K562 (cell line): ENCODE data around the gene CCDC183. TPM values are rescaled to one million over a fixed set of nuclear protein-coding genes. Genes with fewer than 3 reads are reported as not detected.

ENCODE experiments used
- ATF7 ChIP-seq: fragments of 450-650 bp; IDR thresholded peaks from 2 replicates; pipeline ENCODE4 v1.7.1; 2014; ENCODE audit warnings: mild to moderate bottlenecking, moderate library complexity
- BRF2 ChIP-seq: IDR thresholded peaks from 3 replicates; pipeline ENCODE4 v1.6.1; 2011; ENCODE audit warnings: borderline replicate concordance, mild to moderate bottlenecking; ENCODE audit not compliant: insufficient read length, insufficient read depth
- CREB3 ChIP-seq: fragments of 450-650 bp; conservative IDR thresholded peaks from 2 replicates; pipeline ENCODE4 v1.6.1; 2016; ENCODE audit warnings: missing genetic modification characterization, low read depth, mild to moderate bottlenecking, missing compliant biosample characterization, moderate library complexity
- CREB3L1 ChIP-seq: fragments of 450-650 bp; IDR thresholded peaks from 2 replicates; pipeline ENCODE4 v1.6.1; 2014; ENCODE audit warnings: low read depth, mild to moderate bottlenecking, moderate library complexity, borderline replicate concordance
- DDX20 ChIP-seq: fragments of 450-650 bp; IDR thresholded peaks from 2 replicates; pipeline ENCODE4 v1.6.1; 2016; ENCODE audit warnings: missing genetic modification characterization, low read depth, mild to moderate bottlenecking, missing compliant biosample characterization, moderate library complexity
- DPF2 ChIP-seq: fragments of 450-650 bp; IDR thresholded peaks from 2 replicates; pipeline ENCODE4 v1.6.1; 2016
- JUN ChIP-seq, 2 experiments: sonication (generic) in 1 of 2; formaldehyde crosslinking in 1 of 2; IDR thresholded peaks; 2 replicates each; pipeline versions ENCODE4 v1.6.1 to v1.8.0; 2012 to 2022; ENCODE audit warnings: borderline replicate concordance in 2 of 2, mild to moderate bottlenecking in 2 of 2, improper control_type of control experiment in 1 of 2, low read depth in 1 of 2, low read length in 1 of 2, missing genetic modification reagents in 1 of 2
- KDM2B ChIP-seq: fragments of 250-450 bp; sonication (Bioruptor Pico); IDR thresholded peaks from 2 replicates; pipeline ENCODE4 v1.8.0; 2021; ENCODE audit warnings: mild to moderate bottlenecking, moderate library complexity
- KLF13 ChIP-seq: fragments of 450-650 bp; IDR thresholded peaks from 2 replicates; pipeline ENCODE4 v1.6.1; 2016; ENCODE audit warnings: missing genetic modification characterization, low read depth, mild to moderate bottlenecking, missing compliant biosample characterization, moderate library complexity, borderline replicate concordance
- MITF ChIP-seq: IDR thresholded peaks from 2 replicates; pipeline ENCODE4 v1.6.1; 2014; ENCODE audit warnings: antibody characterized with exemption
- NEUROD1 ChIP-seq: fragments of 150-350 bp; IDR thresholded peaks from 2 replicates; pipeline ENCODE4 v1.6.1; 2014; ENCODE audit warnings: borderline replicate concordance, low read length, low read depth; ENCODE audit not compliant: partially characterized antibody
- NFE2 ChIP-seq: IDR thresholded peaks from 2 replicates; pipeline ENCODE4 v1.6.1; 2014; ENCODE audit warnings: antibody characterized with exemption, low read depth
- NRF1 ChIP-seq, 2 experiments: fragments of 450-650 bp; IDR thresholded peaks in 1 of 2; conservative IDR thresholded peaks in 1 of 2; 2 replicates each; pipeline ENCODE4 v1.6.1; 2014; ENCODE audit warnings: mild to moderate bottlenecking in 2 of 2
- PHB ChIP-seq: fragments of 250-450 bp; sonication (Bioruptor Pico); IDR thresholded peaks from 2 replicates; pipeline ENCODE4 v1.5.0; 2021
- POLR2A ChIP-seq: fragments of 450-650 bp; conservative IDR thresholded peaks from 2 replicates; pipeline ENCODE4 v1.6.1; 2016
- STAT5A ChIP-seq: IDR thresholded peaks from 2 replicates; pipeline ENCODE4 v1.6.1; 2012; ENCODE audit warnings: low read length, inconsistent platforms, borderline replicate concordance
- SUPT5H ChIP-seq: fragments of 450-650 bp; IDR thresholded peaks from 2 replicates; pipeline ENCODE4 v1.6.1; 2016
- TAF7 ChIP-seq: fragments of 450-650 bp; IDR thresholded peaks from 2 replicates; pipeline ENCODE4 v1.6.1; 2016; ENCODE audit warnings: missing genetic modification characterization, missing compliant biosample characterization
- TOE1 ChIP-seq, 2 experiments: fragments of 450-650 bp in 1 of 2; sonication (generic) in 1 of 2; formaldehyde crosslinking in 1 of 2; IDR thresholded peaks; 2 replicates each; pipeline versions ENCODE4 v1.7.1 to v1.8.0; 2016 to 2022; ENCODE audit warnings: borderline replicate concordance in 2 of 2, mild to moderate bottlenecking in 2 of 2, antibody characterized with exemption in 1 of 2, inconsistent platforms in 1 of 2, low read depth in 1 of 2, missing genetic modification reagents in 1 of 2, moderate library complexity in 1 of 2
- USF2 ChIP-seq: sonication (generic); formaldehyde crosslinking; IDR thresholded peaks from 2 replicates; pipeline ENCODE4 v1.5.0; 2020; ENCODE audit warnings: missing genetic modification reagents
- ZNF23 ChIP-seq: fragments of 250-450 bp; sonication (Bioruptor Pico); IDR thresholded peaks from 2 replicates; pipeline ENCODE4 v1.4.0; 2020; ENCODE audit warnings: mild to moderate bottlenecking
- polyA plus RNA-seq, 8 experiments: library from polyadenylated mRNA; depleted of rRNA in 4 of 8; stranded (reverse) in 5 of 8; unstranded in 3 of 8; fragments of >200 nt; fragmentation: Nextera tagmentation in 2 of 8; fragmentation: Illumina TruSeq in 1 of 8; extraction: Ambion mirVana in 2 of 8; extraction: Trizol in 1 of 8; gene quantifications; 2 replicates each; pipeline versions ENCODE4 v1.2.1 to v1.2.3, GENCODE V29; 2011 to 2014; ENCODE audit warnings: inconsistent platforms in 1 of 8, missing spikeins in 1 of 8
- total RNA-seq, 7 experiments: library from RNA; depleted of rRNA in 6 of 7; stranded (reverse); fragments of >200 nt in 6 of 7; fragmentation: Illumina TruSeq in 2 of 7; extraction: Trizol in 2 of 7; gene quantifications; 2 replicates each; pipeline versions ENCODE4 v1.2.1 to v1.2.3, GENCODE V29; 2011 to 2021; ENCODE audit warnings: low replicate concordance in 1 of 7

The CCDC183 gene
- total and polyA plus RNA-seq, 9 of the 15 experiments (the other 6 are each of a cell fraction or from before 2014, with no cell fraction given): 0.21 to 0.60 (median 0.29) TPM; not detected in 4

GRCh38 chr9:136784997-136785361, 11.2 kb upstream of the CCDC183 start (continued):
- TF ChIP-seq KLF13 (tag) (no peak), MITF (peak; percentile 61; the same call in 1 of the 2 replicates), TOE1 (IDR thresholded peaks at IDR 0.05; ENCODE audit: borderline replicate concordance) (peak; percentile 79; the same call in 1 of the 2 replicates), TOE1 (CRISPR knock-in tag; IDR thresholded peaks at IDR 0.05; ENCODE audit: borderline replicate concordance, low read depth) (no peak), TAF7 (tag) (no peak), DDX20 (tag) (no peak), KDM2B (no peak), ZNF23 (CRISPR knock-in tag) (no peak), NFE2 (peak; percentile 53; the same call in 1 of the 2 replicates), DPF2 (peak; percentile 81), JUN (IDR thresholded peaks at IDR 0.05; ENCODE audit: borderline replicate concordance, low read depth, low read length) (peak; percentile 83), JUN (CRISPR knock-in tag; IDR thresholded peaks at IDR 0.05; ENCODE audit: borderline replicate concordance) (no peak), BRF2 (no peak), USF2 (CRISPR knock-in tag) (peak; percentile 15; the same call in 1 of the 2 replicates), SUPT5H (0 out of 2 replicates have a peak, but pooled peaks have one; percentile 47), CREB3 (tag) (0 out of 2 replicates have a peak, but pooled peaks have one; percentile 53), CREB3L1 (peak; percentile 36; the same call in 1 of the 2 replicates), POLR2A (peak; percentile 56), NRF1 (conservative IDR thresholded peaks at IDR 0.05 in 1 of 2, IDR thresholded peaks at IDR 0.05 in 1 of 2) (peak; percentile 14 to 27; a peak in 1 of 4 replicates), NEUROD1 (peak; percentile 26), ATF7 (peak; percentile 64), STAT5A (no peak), PHB (CRISPR knock-in tag) (no peak)
